ENCODE results near the gene ANKRD40CL.

- TF ChIP-seq, protein P1, sequence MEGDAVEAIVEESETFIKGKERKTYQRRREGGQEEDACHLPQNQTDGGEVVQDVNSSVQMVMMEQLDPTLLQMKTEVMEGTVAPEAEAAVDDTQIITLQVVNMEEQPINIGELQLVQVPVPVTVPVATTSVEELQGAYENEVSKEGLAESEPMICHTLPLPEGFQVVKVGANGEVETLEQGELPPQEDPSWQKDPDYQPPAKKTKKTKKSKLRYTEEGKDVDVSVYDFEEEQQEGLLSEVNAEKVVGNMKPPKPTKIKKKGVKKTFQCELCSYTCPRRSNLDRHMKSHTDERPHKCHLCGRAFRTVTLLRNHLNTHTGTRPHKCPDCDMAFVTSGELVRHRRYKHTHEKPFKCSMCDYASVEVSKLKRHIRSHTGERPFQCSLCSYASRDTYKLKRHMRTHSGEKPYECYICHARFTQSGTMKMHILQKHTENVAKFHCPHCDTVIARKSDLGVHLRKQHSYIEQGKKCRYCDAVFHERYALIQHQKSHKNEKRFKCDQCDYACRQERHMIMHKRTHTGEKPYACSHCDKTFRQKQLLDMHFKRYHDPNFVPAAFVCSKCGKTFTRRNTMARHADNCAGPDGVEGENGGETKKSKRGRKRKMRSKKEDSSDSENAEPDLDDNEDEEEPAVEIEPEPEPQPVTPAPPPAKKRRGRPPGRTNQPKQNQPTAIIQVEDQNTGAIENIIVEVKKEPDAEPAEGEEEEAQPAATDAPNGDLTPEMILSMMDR (IDR thresholded peaks at IDR 0.05; ENCODE audit: low read depth, low read length, missing input control): no peak
- no peak for TF ChIP-seq RAD21 (IDR thresholded peaks at IDR 0.05)
- no peak for TF ChIP-seq YY1 (IDR thresholded peaks at IDR 0.05)
- TF ChIP-seq, protein P2, sequence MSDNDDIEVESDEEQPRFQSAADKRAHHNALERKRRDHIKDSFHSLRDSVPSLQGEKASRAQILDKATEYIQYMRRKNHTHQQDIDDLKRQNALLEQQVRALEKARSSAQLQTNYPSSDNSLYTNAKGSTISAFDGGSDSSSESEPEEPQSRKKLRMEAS (IDR thresholded peaks at IDR 0.05): no peak
- no peak for TF ChIP-seq HNF4G (IDR thresholded peaks at IDR 0.05)
- TF ChIP-seq REST (IDR thresholded peaks at IDR 0.05): no peak
- no peak for TF ChIP-seq TAF1 (conservative IDR thresholded peaks at IDR 0.05)
- no peak for TF ChIP-seq SP1 (IDR thresholded peaks at IDR 0.05)
- TF ChIP-seq, protein P3, sequence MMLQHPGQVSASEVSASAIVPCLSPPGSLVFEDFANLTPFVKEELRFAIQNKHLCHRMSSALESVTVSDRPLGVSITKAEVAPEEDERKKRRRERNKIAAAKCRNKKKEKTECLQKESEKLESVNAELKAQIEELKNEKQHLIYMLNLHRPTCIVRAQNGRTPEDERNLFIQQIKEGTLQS (IDR thresholded peaks at IDR 0.05): no peak
- no peak for TF ChIP-seq EGR1 (IDR thresholded peaks at IDR 0.05; ENCODE audit: low read depth in 2 of 2)
- TF ChIP-seq RXRA (IDR thresholded peaks at IDR 0.05): no peak
- TF ChIP-seq GABPA (IDR thresholded peaks at IDR 0.05 in 1 of 2, conservative IDR thresholded peaks at IDR 0.05 in 1 of 2): no peak
These were observed 23.3 kb upstream of the ANKRD40CL start for GRCh38 chr17:50790618-50791017.

Data from liver (tissue), 3 donors.